GM12878 (cell line): ENCODE results near the gene UBE2E2. TPM values are rescaled to one million over a fixed set of nuclear protein-coding genes. Genes with fewer than 3 reads are reported as not detected.

Experiments used
- ATAC-seq: fragments of 200-7000 bp; cut with Tn5 transposase; 3 replicates; pipeline ENCODE4 v1.9.1; 2020; ENCODE audit warnings: mild to moderate bottlenecking, moderate library complexity
- BruUV-seq: library from RNA; stranded (reverse); fragments of 400-500 nt; replicated peaks from 2 replicates; lab custom pipeline; 2021; lab: Mats Ljungman, UMichigan
- CTCF ChIA-PET: fragments of 300-600 bp; sonication (Branson Sonifier 250); formaldehyde crosslinking; extraction: SDS; loops from one replicate; lab custom pipeline; 2021; ENCODE audit warnings: inconsistent platforms; lab: Yijun Ruan, JAX
- POLR2A ChIA-PET: fragments of 350-600 bp; formaldehyde crosslinking; extraction: SDS; loops from one replicate; lab custom pipeline; 2021; ENCODE audit warnings: inconsistent platforms; lab: Charles Lee
- RAD21 ChIA-PET: fragments of 300-600 bp; sonication (Branson Sonifier 250); formaldehyde crosslinking; loops from one replicate; lab custom pipeline; 2023; ENCODE audit warnings: antibody characterized with exemption; ENCODE audit not compliant: unreplicated experiment; lab: Charles Lee
- SMC1A ChIA-PET: fragments of 300-600 bp; sonication (Branson Sonifier 250); formaldehyde crosslinking; loops from one replicate; lab custom pipeline; 2023; ENCODE audit not compliant: unreplicated experiment, uncharacterized antibody; lab: Charles Lee
- DNase-seq: peaks from one replicate; pipeline ENCODE4 v3.0.0-alpha.2; 2011; ENCODE audit warnings: low read depth, low spot score
- FAIRE-seq: peaks from 3 replicates; lab custom pipeline; 2011; peaks lifted over from hg19 to GRCh38; lab: Jason Lieb, UNC
- H2AFZ ChIP-seq: 2 replicates; pipeline ENCODE4 v1.6.0; 2011; ENCODE audit warnings: low read depth, low read length, control low read depth; ENCODE audit not compliant: control insufficient read depth
- H3K27ac ChIP-seq: 2 replicates; pipeline ENCODE4 v1.5.1; 2011; ENCODE audit warnings: control low read depth; ENCODE audit not compliant: control insufficient read depth, insufficient read depth
- H3K27me3 ChIP-seq, 2 experiments: replicated peaks in 1 of 2; 2 replicates each; pipeline versions ENCODE4 v1.6.0 to v1.6.1; 2011; ENCODE audit warnings: low read length in 1 of 2; ENCODE audit not compliant: control insufficient read depth in 2 of 2, insufficient read depth in 2 of 2
- H3K36me3 ChIP-seq, 2 experiments: 2 replicates each; pipeline ENCODE4 v1.5.1; 2011; ENCODE audit warnings: low read length in 1 of 2; ENCODE audit not compliant: control insufficient read depth in 2 of 2, insufficient read depth in 2 of 2
- H3K4me1 ChIP-seq: 2 replicates; pipeline ENCODE4 v1.6.1; 2011; ENCODE audit warnings: mild to moderate bottlenecking, low read length, moderate library complexity, mixed read lengths; ENCODE audit not compliant: control insufficient read depth, insufficient read depth
- H3K4me2 ChIP-seq: 2 replicates; pipeline ENCODE4 v1.6.0; 2011; ENCODE audit warnings: control low read depth; ENCODE audit not compliant: control insufficient read depth, insufficient read depth
- H3K4me3 ChIP-seq: fragments of 200-600 bp; sonication (generic); 2 replicates; pipeline ENCODE4 v1.5.1; 2016
- H3K79me2 ChIP-seq: 2 replicates; pipeline ENCODE4 v1.6.0; 2011; ENCODE audit warnings: low read length; ENCODE audit not compliant: control insufficient read depth, insufficient read depth
- H3K9ac ChIP-seq: 2 replicates; pipeline ENCODE4 v1.8.0; 2011; ENCODE audit warnings: low read length, control low read depth, mixed read lengths; ENCODE audit not compliant: control insufficient read depth, insufficient read depth
- H3K9me3 ChIP-seq: replicated peaks from 3 replicates; pipeline ENCODE4 v1.5.1; 2011; ENCODE audit warnings: mild to moderate bottlenecking, low read length; ENCODE audit not compliant: control insufficient read depth, insufficient read depth
- H4K20me1 ChIP-seq: 2 replicates; pipeline ENCODE4 v1.6.0; 2011; ENCODE audit not compliant: control insufficient read depth, insufficient read depth
- BHLHE40 ChIP-seq, 2 experiments: fragments of 450-650 bp in 1 of 2; IDR thresholded peaks; 2 replicates each; pipeline ENCODE4 v1.6.1; 2011 to 2017; ENCODE audit warnings: low read depth in 2 of 2, borderline replicate concordance in 1 of 2, improper control_type of control experiment in 1 of 2, low read length in 1 of 2, mild to moderate bottlenecking in 1 of 2
- CEBPB ChIP-seq, 2 experiments: fragments of 150-350 bp in 1 of 2; IDR thresholded peaks; 2 replicates each; pipeline ENCODE4 v1.6.1; 2012 to 2014; ENCODE audit warnings: low read depth in 2 of 2, low read length in 2 of 2, borderline replicate concordance in 1 of 2, inconsistent platforms in 1 of 2
- CUX1 ChIP-seq: IDR thresholded peaks from 2 replicates; pipeline ENCODE4 v1.6.1; 2012; ENCODE audit warnings: improper control_type of control experiment, low read depth, low read length; ENCODE audit not compliant: insufficient replicate concordance
- EED ChIP-seq: sonication (generic); IDR thresholded peaks from 2 replicates; pipeline ENCODE4 v1.6.1; 2016; ENCODE audit warnings: antibody characterized with exemption, low read depth
- JUND ChIP-seq: IDR thresholded peaks from 2 replicates; pipeline ENCODE4 v1.6.1; 2012; ENCODE audit warnings: low read depth, mild to moderate bottlenecking, low read length, improper control_type of control experiment, moderate library complexity
- MEF2A ChIP-seq: IDR thresholded peaks from 2 replicates; pipeline ENCODE4 v1.6.1; 2011; ENCODE audit warnings: low read depth, mild to moderate bottlenecking, low read length, moderate library complexity; ENCODE audit not compliant: insufficient read depth
- NR2C2 ChIP-seq: IDR thresholded peaks from 2 replicates; pipeline ENCODE4 v1.6.1; 2011; ENCODE audit warnings: borderline replicate concordance, low read depth; ENCODE audit not compliant: control insufficient read depth, insufficient read length
- POLR2AphosphoS2 ChIP-seq: IDR thresholded peaks from 2 replicates; pipeline ENCODE4 v1.6.1; 2011; ENCODE audit warnings: low read depth, mild to moderate bottlenecking, low read length, improper control_type of control experiment, moderate library complexity
- POLR2AphosphoS5 ChIP-seq: IDR thresholded peaks from 2 replicates; pipeline ENCODE4 v1.6.1; 2011; ENCODE audit warnings: mild to moderate bottlenecking, low read length, inconsistent platforms
- RAD21 ChIP-seq: IDR thresholded peaks from 2 replicates; pipeline ENCODE4 v1.6.1; 2011; ENCODE audit warnings: mild to moderate bottlenecking, low read depth, low read length, moderate library complexity; ENCODE audit not compliant: insufficient read depth
- RBBP5 ChIP-seq: fragments of 200-600 bp; sonication (generic); conservative IDR thresholded peaks from 2 replicates; pipeline ENCODE4 v1.6.1; 2016
- SUPT20H ChIP-seq: IDR thresholded peaks from 2 replicates; pipeline ENCODE4 v1.6.1; 2011; ENCODE audit warnings: low read depth, mild to moderate bottlenecking, low read length, moderate library complexity, borderline replicate concordance; ENCODE audit not compliant: control insufficient read depth
- YY1 ChIP-seq: IDR thresholded peaks from 2 replicates; pipeline ENCODE4 v1.6.1; 2011; ENCODE audit warnings: low read depth, mild to moderate bottlenecking, low read length
- WGBS: methylation state at CpG from one replicate; pipeline ENCODE4 v1.1.6; 2016; ENCODE audit warnings: low lambda C conversion rate; ENCODE audit not compliant: insufficient replicate concordance, insufficient coverage; ENCODE audit errors: missing lambda C conversion rate; 5-methylcytosine and 5-hydroxymethylcytosine counted together
- in situ Hi-C: fragments of 300-500 bp; cut with MboI; formaldehyde crosslinking; loops from 9 replicates; pipeline ENCODE4 v1.14.3; 2018; ENCODE audit warnings: mixed read lengths
- intact Hi-C: fragments of 100-400 bp; cut with micrococcal nuclease; formaldehyde crosslinking; loops from one replicate; pipeline ENCODE4 v1.14.2; 2022; ENCODE audit not compliant: unreplicated experiment
- polyA plus RNA-seq, 11 experiments: library from polyadenylated mRNA; depleted of rRNA in 4 of 11; unstranded in 6 of 11; stranded (reverse) in 5 of 11; fragments of >200 nt; fragmentation: Nextera tagmentation in 4 of 11; fragmentation: Illumina TruSeq in 1 of 11; extraction: Ambion mirVana in 4 of 11; extraction: Trizol in 1 of 11; gene quantifications; 1 replicate in 1 of 11; 2 replicates in 10 of 11; pipeline versions ENCODE4 v1.2.1 to v1.2.3, GENCODE V29; 2011 to 2016; ENCODE audit warnings: inconsistent platforms in 2 of 11, missing spikeins in 2 of 11, low read depth in 1 of 11
- total RNA-seq, 4 experiments: library from RNA; depleted of rRNA in 3 of 4; stranded (reverse); fragments of >200 nt in 3 of 4; fragmentation: Illumina TruSeq in 1 of 4; extraction: Trizol in 1 of 4; gene quantifications; 2 replicates each; pipeline versions ENCODE4 v1.2.1 to v1.2.3, GENCODE V29; 2013 to 2021

The UBE2E2 gene
- total and polyA plus RNA-seq, 10 of the 15 experiments (the other 5 are each of a cell fraction or from before 2014, with no cell fraction given), result 8.7 to 71.0 (median 36.4) TPM

DNA sequence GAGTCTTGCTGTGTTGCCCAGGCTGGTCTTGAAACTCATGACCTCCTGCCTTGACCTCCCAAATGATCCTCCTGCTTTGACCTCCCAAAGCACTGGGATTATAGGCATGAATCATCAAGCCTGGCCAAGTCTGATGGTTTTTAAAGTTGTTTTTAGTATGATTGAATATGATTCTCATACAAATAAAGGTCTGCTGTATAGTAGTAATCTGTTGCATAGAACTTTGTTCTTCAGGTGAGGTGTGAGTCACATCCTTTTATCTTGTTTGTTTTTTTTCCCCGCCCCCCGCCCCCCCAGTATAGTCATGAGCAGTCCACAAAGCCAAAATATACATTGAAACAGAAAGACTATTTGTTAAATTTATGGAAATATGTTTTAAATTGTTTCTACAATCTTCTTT is 39.0 kb downstream of the UBE2E2 start:
- ATAC-seq (no peak), FAIRE-seq (no peak)
- RAD21 ChIA-PET, result no interaction called here

More for the DNA sequence above, 39.0 kb downstream of the UBE2E2 start:
- Histone ChIP-seq H2AFZ (no peak overlapping the region), H3K79me2 (peaks cover 28% of the 10 kb centered on the region), H3K9me3 (no peaks in the 10 kb centered on the region; the same call in 2 of the 3 replicates), H3K9ac (no peak overlapping the region), H3K4me3 (no peak overlapping the region), H3K27ac (no peak overlapping the region), H3K4me2 (no peak overlapping the region), H3K36me3 (no peaks in the 10 kb centered on the region), H3K4me1 (no peaks in the 10 kb centered on the region), H3K27me3 (no peaks in the 10 kb centered on the region), H4K20me1 (no peaks in the 10 kb centered on the region)
- no TSS peak for BruUV-seq
- intact Hi-C loops (no loop called here), in situ Hi-C loops (no loop called here)
- TF ChIP-seq POLR2AphosphoS5, result no peak
- no peak for TF ChIP-seq CEBPB (IDR thresholded peaks at IDR 0.05; ENCODE audit: borderline replicate concordance in 1 of 2, low read depth in 2 of 2, low read length in 2 of 2)
- TF ChIP-seq CUX1, result no peak
- no peak for TF ChIP-seq MEF2A
- TF ChIP-seq SUPT20H, result no peak
- no peak for TF ChIP-seq POLR2AphosphoS2
- no peak for TF ChIP-seq EED
- TF ChIP-seq JUND, result no peak
- no peak for TF ChIP-seq BHLHE40 (IDR thresholded peaks at IDR 0.05; ENCODE audit: borderline replicate concordance in 1 of 2, low read depth in 2 of 2, low read length in 1 of 2)
- no peak for TF ChIP-seq RAD21
- no peak for TF ChIP-seq NR2C2
- TF ChIP-seq YY1, result no peak
- TF ChIP-seq RBBP5, result no peak
- 100% methylated on average over 2 of the region's 2 CpGs for WGBS
- POLR2A ChIA-PET, result interaction anchor here (0.8 kb wide), 1 partner anchor 10 kb away, joined by 3 read pairs; no protein-coding TSS in a partner anchor
- CTCF ChIA-PET, result interaction anchor here (0.9 kb wide), 1 partner anchor 14 kb away, joined by 4 read pairs; no protein-coding TSS in a partner anchor
- SMC1A ChIA-PET, result interaction anchor here (1.7 kb wide), 1 partner anchor 11 kb away, joined by 5 read pairs; no protein-coding TSS in a partner anchor
- DNase-seq, result no peak
